ENCODE results near the gene ENO3.

The ENO3 gene

DNA sequence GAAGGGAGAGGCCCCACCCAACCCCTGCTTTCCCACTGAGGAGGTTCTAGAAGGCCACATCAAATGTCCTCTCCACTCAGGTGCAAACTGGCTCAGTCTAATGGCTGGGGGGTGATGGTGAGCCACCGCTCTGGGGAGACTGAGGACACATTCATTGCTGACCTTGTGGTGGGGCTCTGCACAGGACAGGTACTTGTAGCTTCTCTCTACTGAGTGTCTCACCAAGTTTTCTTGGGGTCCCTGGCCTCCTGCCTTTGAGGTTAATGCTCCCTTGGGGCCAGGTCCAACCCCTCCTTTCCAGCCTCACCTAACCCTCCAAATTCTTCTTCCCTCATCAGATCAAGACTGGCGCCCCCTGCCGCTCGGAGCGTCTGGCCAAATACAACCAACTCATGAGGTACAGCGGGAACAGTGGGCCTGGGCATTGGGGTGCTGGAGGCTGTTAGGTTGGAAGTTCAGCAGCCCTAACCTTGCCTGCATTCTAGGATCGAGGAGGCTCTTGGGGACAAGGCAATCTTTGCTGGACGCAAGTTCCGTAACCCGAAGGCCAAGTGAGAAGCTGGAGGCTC, 5.7 kb downstream of the ENO3 start:
- DNase-seq (ENCODE audit: insufficient read length, low spot score): no peak
- 0 out of 2 replicates have a peak, but pooled peaks have one; percentile 28 for TF ChIP-seq POLR2AphosphoS5 (IDR thresholded peaks at IDR 0.05; ENCODE audit: low read depth, low read length)
- no peak for TF ChIP-seq POLR2A (IDR thresholded peaks at IDR 0.05; ENCODE audit: low read depth, low read length)
- FAIRE-seq: peak; percentile 71

DNA sequence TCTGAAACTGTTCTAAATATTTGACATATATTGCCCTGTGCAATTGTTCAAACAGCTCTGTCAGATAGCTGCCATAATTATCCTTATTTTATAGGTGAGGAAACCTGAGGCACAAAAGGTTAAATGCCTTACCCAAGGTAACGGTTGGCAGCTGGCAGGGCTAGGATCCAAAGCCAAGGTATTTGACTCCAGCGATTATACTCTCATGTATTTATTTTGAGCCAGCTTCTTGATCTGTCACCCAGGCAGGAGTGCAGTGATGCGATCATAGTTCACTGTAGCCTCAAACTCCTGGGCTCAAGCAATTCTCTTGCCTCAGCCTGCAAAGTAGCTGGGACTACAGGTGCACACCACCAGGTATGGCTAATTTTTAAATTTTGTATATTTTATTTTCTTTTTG, 7.2 kb downstream of the ENO3 start:
- DNase-seq (ENCODE audit: insufficient read length, low spot score) (no peak), FAIRE-seq (no peak)
- no peak for TF ChIP-seq TAF1 (IDR thresholded peaks at IDR 0.05; ENCODE audit: low read depth, low read length)
- TF ChIP-seq POU2F2 (IDR thresholded peaks at IDR 0.05; ENCODE audit: low read depth, low read length): no peak
- no peak for TF ChIP-seq PAX5 (IDR thresholded peaks at IDR 0.05; ENCODE audit: insufficient read depth, low read length, severe bottlenecking)
- no peak for TF ChIP-seq POLR2AphosphoS5 (IDR thresholded peaks at IDR 0.05; ENCODE audit: low read depth, low read length)
- no peak for TF ChIP-seq POLR2A (IDR thresholded peaks at IDR 0.05; ENCODE audit: low read depth, low read length)
- TF ChIP-seq SPI1 (IDR thresholded peaks at IDR 0.05; ENCODE audit: low read depth, low read length): no peak

DNA sequence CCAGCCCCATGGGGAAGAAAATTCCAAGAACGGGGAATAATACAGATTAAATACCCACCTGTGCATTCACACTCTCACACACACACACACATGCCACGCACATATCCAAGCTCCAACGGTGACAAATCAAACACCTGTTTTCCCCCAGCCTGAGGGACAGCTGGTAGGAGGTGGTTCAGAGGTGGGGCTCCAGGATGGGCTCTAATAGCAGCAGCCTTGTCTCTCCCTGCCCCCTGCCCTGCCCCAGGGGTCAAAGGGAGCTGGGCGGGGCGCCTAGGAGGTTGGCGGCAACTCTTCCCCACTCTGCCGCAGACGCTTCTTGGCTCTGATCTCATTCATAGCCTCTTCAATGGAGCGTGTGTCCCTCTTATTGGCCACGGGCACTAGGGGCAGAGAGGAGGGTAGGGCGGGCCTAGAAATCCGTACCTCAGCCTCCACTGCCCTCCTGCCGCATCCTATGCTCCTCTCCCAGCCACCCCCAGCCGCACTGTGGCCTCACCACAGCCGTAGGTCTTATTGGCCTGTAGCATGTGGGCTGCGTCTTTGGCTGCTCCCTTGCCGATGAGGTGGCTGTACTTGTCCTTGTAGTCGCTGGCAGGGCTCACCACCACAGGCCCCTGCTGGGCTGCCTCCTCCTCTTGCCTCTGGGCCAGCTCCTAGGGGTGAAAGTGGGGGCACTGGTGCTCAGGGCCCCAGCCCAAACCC, 8.5 kb downstream of the ENO3 start:
- FAIRE-seq (no peak), DNase-seq (ENCODE audit: insufficient read length, low spot score) (no peak)
- no peak for TF ChIP-seq POLR2AphosphoS5 (IDR thresholded peaks at IDR 0.05; ENCODE audit: low read depth, low read length)
- TF ChIP-seq TAF1 (IDR thresholded peaks at IDR 0.05; ENCODE audit: low read depth, low read length): no peak
- no peak for TF ChIP-seq POU2F2 (IDR thresholded peaks at IDR 0.05; ENCODE audit: low read depth, low read length)
- no peak for TF ChIP-seq PAX5 (IDR thresholded peaks at IDR 0.05; ENCODE audit: insufficient read depth, low read length, severe bottlenecking)
- no peak for TF ChIP-seq POLR2A (IDR thresholded peaks at IDR 0.05; ENCODE audit: low read depth, low read length)
- TF ChIP-seq SPI1 (IDR thresholded peaks at IDR 0.05; ENCODE audit: low read depth, low read length): no peak

DNA sequence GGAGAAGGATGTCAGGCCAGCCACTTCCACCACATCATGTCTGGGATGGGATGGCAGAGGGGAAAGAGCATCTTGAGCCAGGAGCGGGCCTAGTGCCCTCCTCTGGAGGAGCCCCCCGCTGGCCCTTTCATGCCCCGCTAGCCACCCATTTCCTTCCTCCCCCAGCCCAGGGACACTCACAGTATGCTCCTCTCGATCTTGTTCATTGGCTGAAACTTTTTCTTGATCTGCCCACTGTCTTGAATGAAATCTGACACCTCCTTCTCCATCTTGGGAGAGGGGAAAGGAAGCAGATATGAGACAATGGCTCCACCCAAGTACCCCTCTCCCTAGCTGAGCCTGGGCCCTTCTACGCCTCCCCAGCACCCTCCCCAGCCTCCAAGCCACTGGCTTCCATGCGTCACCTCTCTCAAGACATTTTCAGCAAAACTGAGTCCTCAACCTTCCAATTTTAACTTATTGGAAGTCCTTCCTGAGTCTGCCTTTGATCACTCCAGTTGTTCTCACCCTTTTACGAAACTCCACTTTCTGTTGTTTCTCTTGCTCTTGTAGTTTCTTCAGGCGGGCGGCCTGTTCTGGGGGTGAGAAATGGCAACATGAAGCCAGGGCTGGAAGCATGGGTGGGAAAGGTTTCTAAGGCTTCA, 9.5 kb downstream of the ENO3 start:
- no peak for DNase-seq (ENCODE audit: insufficient read length, low spot score)
- TF ChIP-seq TAF1 (IDR thresholded peaks at IDR 0.05; ENCODE audit: low read depth, low read length) (no peak), PAX5 (IDR thresholded peaks at IDR 0.05; ENCODE audit: insufficient read depth, low read length, severe bottlenecking) (no peak), POLR2AphosphoS5 (IDR thresholded peaks at IDR 0.05; ENCODE audit: low read depth, low read length) (no peak), POLR2A (IDR thresholded peaks at IDR 0.05; ENCODE audit: low read depth, low read length) (no peak), SPI1 (IDR thresholded peaks at IDR 0.05; ENCODE audit: low read depth, low read length) (no peak), POU2F2 (IDR thresholded peaks at IDR 0.05; ENCODE audit: low read depth, low read length) (no peak)
- FAIRE-seq: no peak

DNA sequence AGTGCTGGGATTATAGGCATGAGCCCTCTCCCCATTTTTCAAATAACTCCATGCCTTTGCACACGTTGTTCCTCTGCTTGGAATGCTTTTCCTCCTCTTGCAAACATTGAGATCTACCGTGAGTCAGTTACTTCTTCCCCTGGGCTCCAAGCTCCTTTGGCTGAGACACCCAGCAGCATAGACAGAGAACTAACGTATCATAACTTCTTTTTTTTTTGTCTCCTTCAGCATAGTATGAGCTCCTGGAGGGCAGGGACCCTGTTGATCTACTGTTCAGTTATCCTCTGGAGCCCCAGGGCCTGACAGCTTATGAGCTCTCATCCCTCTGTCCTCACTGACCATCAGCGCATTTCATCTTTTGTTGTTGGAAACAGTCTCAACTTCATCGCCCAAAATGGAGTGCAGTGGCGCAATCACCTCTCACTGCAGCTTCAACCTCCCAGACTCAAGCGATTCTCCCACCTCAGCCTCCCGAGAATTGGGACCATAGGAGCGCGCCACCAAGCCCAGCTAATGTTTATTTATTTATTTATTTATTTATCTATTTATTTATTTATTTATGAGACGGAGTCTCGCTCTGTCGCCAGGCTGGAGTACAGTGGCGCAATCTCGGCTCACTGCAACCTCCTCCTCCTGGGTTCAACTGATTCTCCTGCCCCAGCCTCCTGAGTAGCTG, 14.5 kb downstream of the ENO3 start:
- no peak for FAIRE-seq
- DNase-seq (ENCODE audit: insufficient read length, low spot score): no peak
- TF ChIP-seq POLR2A (IDR thresholded peaks at IDR 0.05; ENCODE audit: low read depth, low read length) (no peak), PAX5 (IDR thresholded peaks at IDR 0.05; ENCODE audit: insufficient read depth, low read length, severe bottlenecking) (no peak)

DNA sequence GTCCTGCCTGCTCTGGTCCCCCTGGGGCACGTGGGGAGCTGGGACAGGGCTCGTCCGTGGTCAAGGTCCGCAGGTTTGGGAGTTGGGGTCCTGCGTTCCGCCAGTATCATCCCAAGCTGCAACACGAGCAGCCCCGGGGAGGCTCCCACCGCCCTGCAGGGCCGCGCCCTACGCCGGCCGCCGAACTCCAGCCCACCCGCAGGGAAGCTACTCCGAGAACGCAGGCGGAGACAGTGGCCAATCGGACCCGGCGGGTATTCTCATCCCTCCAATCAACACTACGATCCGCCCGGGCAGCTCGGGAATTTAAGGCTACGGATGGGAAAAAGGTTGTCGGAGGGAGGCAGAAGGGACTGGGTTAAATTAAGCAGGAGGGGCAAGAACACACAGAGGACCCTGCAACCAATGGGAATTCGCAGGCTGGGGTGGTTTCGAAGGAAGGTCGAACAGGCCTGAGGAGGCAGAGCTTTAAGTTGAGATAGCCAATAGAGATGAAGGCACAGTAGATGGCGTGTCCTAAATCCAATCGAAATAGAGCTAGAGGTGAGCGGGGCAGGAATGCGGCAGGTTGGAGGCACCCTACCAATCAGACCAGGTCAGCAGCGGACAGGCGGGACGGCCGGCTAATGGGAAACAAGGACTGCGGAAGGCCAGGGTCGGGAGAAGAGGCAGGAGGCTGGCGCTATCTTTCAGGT, 16.1 kb downstream of the ENO3 start:
- FAIRE-seq: peak; percentile 100
- peak; percentile 93 for DNase-seq (ENCODE audit: insufficient read length, low spot score)
- TF ChIP-seq POU2F2 (IDR thresholded peaks at IDR 0.05; ENCODE audit: low read depth, low read length) (0 out of 2 replicates have a peak, but pooled peaks have one; percentile 33), TAF1 (IDR thresholded peaks at IDR 0.05; ENCODE audit: low read depth, low read length) (no peak), POLR2A (IDR thresholded peaks at IDR 0.05; ENCODE audit: low read depth, low read length) (peak; percentile 47)

DNA sequence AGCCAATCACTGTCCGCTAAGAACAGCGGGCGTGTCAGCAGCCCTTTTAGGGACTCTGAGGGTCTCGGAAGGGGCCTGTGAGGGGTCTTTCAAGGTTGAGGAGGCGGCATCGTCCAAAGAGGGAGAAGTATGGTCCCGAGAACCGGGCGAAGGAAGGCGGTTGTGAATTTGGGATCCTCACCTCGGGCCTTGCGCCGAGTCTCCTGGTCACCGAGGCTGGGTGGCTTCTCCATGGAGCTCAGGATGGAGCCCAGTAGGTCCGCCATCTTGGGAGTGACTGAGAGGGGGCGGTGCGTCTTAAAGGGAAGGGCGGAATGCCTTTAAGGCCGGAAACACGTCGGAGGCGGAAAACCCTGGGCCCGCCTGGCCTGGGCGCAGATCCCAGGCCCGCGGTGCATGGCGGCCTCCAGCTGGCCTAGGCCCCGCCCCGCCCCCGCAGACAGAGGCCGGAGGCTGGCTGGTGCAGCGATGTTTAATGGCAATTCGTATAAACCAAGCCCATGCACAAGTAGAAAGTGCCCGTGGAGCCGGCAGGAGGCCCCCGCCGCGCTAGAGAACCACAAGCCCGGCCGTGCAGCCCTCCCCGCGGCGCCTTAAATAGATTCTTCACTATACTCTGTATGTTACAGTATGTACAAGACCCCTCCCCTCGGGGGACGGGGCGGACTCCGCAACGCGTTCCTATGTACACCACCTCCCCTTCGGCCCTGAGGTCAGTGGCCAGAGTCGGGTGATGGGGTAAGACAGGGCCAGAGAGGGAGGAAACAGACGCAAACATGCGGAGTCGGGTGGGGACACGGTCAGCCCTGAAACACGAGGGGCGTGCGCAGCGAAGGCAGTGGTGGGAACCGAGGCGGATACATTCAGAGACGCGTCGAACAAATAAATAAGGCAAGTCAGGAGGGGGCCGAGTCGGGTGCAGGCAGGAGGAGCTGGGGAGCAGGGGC, 16.9 kb downstream of the ENO3 start, which contains the start of gene SPAG7:
SPAG7 (minus strand) TSS at position 279 of the 947 bp plus-strand sequence; CDS start at position 266, 13 bp downstream.
- no peak for FAIRE-seq
- DNase-seq (ENCODE audit: insufficient read length, low spot score): peak; percentile 96
- peak; percentile 95 for TF ChIP-seq TAF1 (IDR thresholded peaks at IDR 0.05; ENCODE audit: low read depth, low read length)
- TF ChIP-seq POLR2A (IDR thresholded peaks at IDR 0.05; ENCODE audit: low read depth, low read length): peak; percentile 91; the same call in 1 of the 2 replicates
- TF ChIP-seq POLR2AphosphoS5 (IDR thresholded peaks at IDR 0.05; ENCODE audit: low read depth, low read length): peak; percentile 88
- no peak for TF ChIP-seq POU2F2 (IDR thresholded peaks at IDR 0.05; ENCODE audit: low read depth, low read length)

DNA sequence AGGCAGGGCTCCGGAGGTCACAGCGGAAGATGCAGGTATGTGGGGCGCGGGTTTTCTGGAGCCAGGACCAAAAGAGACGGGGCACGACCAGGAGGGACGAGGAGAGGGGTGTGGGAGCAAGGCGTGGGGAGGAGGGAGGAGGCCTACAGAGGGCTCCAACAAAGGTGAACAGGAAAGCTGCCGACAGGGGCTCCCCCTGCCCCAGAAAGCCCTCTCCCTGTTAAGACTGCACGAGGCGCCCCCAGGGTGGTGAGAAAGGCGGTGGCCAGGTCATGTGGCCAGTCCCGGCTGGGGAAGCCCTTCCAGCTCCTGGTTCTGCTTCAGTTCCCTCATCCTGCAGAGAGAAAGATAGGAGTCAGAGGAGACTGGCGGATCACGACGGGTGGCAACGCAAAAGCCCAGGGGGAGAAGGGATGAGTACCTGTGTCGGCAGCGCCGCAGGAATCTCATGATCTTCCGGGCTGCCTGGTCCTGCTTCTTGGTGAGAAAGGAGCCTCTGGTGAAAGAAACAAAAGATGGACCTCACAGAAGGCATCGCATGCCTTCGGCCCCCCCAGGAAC, 17.6 kb downstream of the ENO3 start:
- TF ChIP-seq PAX5 (IDR thresholded peaks at IDR 0.05; ENCODE audit: insufficient read depth, low read length, severe bottlenecking) (no peak), SPI1 (IDR thresholded peaks at IDR 0.05; ENCODE audit: low read depth, low read length) (no peak), TAF1 (IDR thresholded peaks at IDR 0.05; ENCODE audit: low read depth, low read length) (no peak), POU2F2 (IDR thresholded peaks at IDR 0.05; ENCODE audit: low read depth, low read length) (no peak)
- FAIRE-seq (no peak), DNase-seq (ENCODE audit: insufficient read length, low spot score) (no peak)
